B cell (primary cell): ENCODE data around the gene KCNE3.

Experiments
- CTCF ChIP-seq: fragments of 200-600 bp; IDR thresholded peaks from one replicate; pipeline ENCODE4 v1.8.0; 2022; ENCODE audit warnings: antibody characterized with exemption, mild to moderate bottlenecking
- EZH2 ChIP-seq: IDR thresholded peaks from 2 replicates; pipeline ENCODE4 v1.6.1; 2012; ENCODE audit warnings: borderline replicate concordance, low read depth, mild to moderate bottlenecking, moderate library complexity, low read length; ENCODE audit not compliant: insufficient read depth, poor library complexity, severe bottlenecking

- TF ChIP-seq EZH2 (no peak), CTCF (no peak)
Observed at GRCh38 chr11:74412733-74413359, 54.5 kb downstream of the KCNE3 start.
